Adipocyte (in vitro differentiated cells): Measurements from ENCODE around the gene LRIT2.
A peak's percentile ranks its signal among the peaks of the same experiment; 100 is the strongest.

Experiments used
- DNase-seq: peaks from one replicate; pipeline ENCODE4 v3.0.0-alpha.2; 2015; ENCODE audit warnings: low read depth
- H3K27me3 ChIP-seq: replicated peaks from 2 replicates; pipeline ENCODE4 v1.7.0; 2013; ENCODE audit warnings: mild to moderate bottlenecking, low read length, moderate library complexity; ENCODE audit not compliant: control insufficient read depth, insufficient read depth
- H3K36me3 ChIP-seq: 2 replicates; pipeline ENCODE4 v1.7.0; 2013; ENCODE audit warnings: low read length, mild to moderate bottlenecking, moderate library complexity; ENCODE audit not compliant: control insufficient read depth, insufficient read depth, severe bottlenecking
- H3K4me1 ChIP-seq: 2 replicates; pipeline ENCODE4 v1.7.0; 2013; ENCODE audit warnings: mild to moderate bottlenecking, low read length, moderate library complexity; ENCODE audit not compliant: control insufficient read depth, insufficient read depth
- H3K4me3 ChIP-seq: 2 replicates; pipeline ENCODE4 v1.7.0; 2013; ENCODE audit warnings: mild to moderate bottlenecking, low read length, moderate library complexity
- H3K9ac ChIP-seq: 2 replicates; pipeline ENCODE4 v1.7.0; 2013; ENCODE audit warnings: mild to moderate bottlenecking, low read length, moderate library complexity
- H3K9me3 ChIP-seq: 2 replicates; pipeline ENCODE4 v1.7.0; 2013; ENCODE audit warnings: mild to moderate bottlenecking, low read length, moderate library complexity; ENCODE audit not compliant: control insufficient read depth

Gene LRIT2

DNA sequence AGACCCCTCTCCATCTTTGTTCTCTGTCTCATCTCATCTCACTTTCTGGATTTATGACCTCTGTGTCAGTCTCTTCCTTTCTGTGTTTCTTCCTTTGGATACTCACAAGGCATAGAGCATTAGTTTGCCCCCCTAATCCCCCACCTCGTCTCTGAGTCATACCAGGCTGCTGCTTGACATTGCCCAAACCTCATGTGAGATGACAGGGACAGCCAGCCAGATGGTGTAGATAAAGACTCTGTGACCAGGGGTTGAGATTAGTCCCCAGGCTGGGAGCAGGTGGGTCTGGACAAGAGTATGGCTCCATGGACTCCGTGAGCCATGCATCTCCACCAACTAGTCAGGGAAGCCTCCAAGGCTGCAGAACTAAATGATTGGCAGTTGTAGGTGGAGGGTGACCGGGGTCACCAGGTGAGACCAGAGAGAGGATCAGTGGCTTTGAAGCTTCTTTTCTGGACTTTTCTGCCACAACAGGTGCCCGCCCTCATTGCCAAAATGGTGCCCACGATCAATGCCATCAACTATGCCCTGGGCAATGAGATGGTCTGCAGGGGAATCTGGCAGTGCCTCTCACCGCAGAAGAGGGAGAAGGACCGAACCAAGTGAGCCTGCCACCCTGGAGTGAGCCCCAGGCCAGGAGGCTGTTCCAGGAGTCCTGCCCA is 32.8 kb upstream of the LRIT2 start:
- Histone ChIP-seq H3K36me3 (no peaks in the 10 kb centered on the region), H3K4me3 (no peak overlapping the region), H3K9ac (no peak overlapping the region), H3K9me3 (no peaks in the 10 kb centered on the region), H3K4me1 (no peaks in the 10 kb centered on the region), H3K27me3 (peaks cover 49% of the 10 kb centered on the region)
- DNase-seq = no peak

DNA sequence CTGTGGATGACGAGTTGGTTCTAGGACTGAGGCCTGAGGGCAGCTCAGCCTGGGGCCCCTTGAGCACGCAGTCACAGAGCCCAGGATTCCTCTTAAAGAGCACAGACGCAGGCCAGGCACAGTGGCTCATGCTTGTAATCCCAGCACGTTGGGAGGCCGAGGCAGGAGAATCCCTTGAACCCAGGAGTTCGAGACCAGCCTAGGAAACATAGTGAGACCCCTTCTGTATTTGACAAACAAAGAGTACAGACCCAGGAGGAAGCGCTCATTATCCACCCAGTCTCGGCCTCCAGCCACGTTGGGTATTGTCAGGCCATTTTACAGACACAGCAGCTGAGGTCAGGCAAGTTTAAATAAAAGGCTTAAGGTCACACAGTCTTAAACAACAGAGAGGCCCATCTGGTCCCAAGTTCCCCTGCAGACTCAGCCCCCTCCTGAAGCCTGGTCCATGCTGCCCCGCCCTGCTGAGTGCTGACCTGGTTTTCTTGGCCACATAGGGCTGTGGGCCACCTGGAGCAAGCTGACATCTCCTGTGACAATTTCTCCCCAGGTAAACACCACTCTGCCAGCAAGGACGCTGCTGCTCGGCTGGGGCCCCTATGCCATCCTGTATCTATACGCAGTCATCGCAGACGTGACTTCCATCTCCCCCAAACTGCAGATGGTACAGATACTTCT is 32.1 kb upstream of the LRIT2 start:
- Histone ChIP-seq H3K9ac (no peak overlapping the region), H3K36me3 (no peaks in the 10 kb centered on the region), H3K27me3 (peaks cover 50% of the 10 kb centered on the region), H3K4me1 (no peaks in the 10 kb centered on the region), H3K4me3 (no peak overlapping the region), H3K9me3 (no peaks in the 10 kb centered on the region)
- DNase-seq = no peak

DNA sequence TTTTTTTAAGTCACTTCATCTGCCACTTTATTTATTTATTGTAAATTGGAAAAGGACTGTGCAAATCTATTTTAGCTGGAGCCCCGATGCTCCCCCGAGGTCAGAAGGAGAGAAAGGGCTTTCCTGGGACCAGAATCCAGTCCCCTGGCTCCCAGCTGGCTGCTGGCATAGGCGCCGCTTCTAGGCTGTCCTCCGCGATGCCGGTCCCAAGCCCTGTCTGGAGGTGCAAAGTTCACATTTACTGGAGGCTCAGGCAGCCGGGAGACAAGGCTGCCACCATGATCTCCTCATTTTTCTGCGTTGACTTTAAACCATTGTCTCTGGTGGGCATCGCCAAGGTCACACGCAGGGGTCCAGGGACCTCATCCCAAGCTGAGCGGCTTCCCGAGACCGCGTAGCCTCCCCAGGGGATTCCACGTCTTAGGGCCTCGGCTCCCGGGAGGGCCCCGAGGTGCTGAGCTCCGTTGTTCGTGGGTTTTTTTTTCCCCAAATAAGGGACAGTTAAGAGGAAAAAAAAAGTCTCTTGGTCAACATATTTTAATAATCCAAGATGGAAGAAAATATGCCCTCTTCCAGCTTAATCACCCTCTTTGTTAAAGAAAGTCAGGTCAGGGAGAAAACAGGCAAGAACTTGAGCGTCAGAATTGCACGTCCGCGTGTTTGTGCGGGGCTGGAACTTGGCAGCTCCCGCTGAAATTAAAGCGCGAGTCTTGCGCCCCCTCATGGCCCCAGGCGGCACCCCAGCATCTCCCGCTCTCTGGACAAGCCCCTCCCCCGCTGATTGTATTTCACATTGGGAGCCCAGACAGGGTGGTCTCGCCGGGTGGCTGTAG is 31.4 kb upstream of the LRIT2 start:
- H3K4me3 ChIP-seq = no peak overlapping the region
- no peak overlapping the region for H3K9ac ChIP-seq
- peaks cover 3% of the 10 kb centered on the region for H3K9me3 ChIP-seq
- DNase-seq = peak; percentile 41
- H3K36me3 ChIP-seq = no peaks in the 10 kb centered on the region
- H3K4me1 ChIP-seq = no peaks in the 10 kb centered on the region
- H3K27me3 ChIP-seq = peaks cover 48% of the 10 kb centered on the region

DNA sequence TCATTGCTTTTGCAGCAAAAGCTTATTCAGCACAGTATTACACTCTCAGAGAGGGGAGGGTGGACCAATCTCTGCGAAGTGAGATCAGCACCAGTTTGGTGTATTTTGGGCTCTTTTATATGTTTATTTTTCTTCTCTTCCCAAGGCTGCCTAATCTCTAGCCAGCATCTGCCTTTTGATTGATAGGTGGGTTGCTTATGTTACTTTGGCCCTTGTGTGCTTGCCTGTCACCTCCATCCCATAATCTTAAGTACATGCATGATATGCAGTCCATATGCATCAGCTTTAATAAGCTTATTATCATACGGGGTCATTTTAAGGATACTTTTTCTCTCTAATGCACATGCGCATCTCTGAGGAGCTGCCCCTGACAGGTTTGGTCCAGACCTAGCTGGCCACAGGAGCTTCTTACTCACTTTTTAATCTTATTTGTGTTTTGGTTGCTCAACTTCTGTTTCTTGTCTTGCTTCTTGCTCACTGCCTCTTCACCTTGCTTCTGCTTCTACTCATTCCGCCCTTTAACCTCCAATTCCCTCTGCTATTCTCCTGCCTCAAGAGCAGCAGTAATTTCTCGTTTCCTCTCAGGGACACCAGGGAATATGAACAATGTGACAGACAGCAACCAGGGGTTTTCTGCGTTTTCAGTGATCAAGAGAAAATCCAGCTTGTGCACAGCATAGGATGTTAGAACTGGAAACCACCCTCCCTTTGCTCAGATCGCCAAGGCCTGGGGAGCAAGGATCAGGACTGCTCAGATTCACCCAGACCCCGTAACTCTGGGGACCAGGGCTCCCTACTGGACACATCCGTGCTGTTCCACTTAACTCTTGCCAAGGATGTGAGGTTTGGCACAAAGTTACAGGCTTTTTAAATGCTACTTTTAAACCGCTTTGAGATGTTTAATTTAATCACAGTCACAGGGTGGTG is 29.5 kb upstream of the LRIT2 start:
- H3K36me3 ChIP-seq = no peaks in the 10 kb centered on the region
- no peak for DNase-seq
- H3K9ac ChIP-seq = no peak overlapping the region
- H3K4me1 ChIP-seq = no peaks in the 10 kb centered on the region
- H3K4me3 ChIP-seq = no peak overlapping the region
- peaks cover 9% of the 10 kb centered on the region for H3K9me3 ChIP-seq
- H3K27me3 ChIP-seq = peaks cover 46% of the 10 kb centered on the region

DNA sequence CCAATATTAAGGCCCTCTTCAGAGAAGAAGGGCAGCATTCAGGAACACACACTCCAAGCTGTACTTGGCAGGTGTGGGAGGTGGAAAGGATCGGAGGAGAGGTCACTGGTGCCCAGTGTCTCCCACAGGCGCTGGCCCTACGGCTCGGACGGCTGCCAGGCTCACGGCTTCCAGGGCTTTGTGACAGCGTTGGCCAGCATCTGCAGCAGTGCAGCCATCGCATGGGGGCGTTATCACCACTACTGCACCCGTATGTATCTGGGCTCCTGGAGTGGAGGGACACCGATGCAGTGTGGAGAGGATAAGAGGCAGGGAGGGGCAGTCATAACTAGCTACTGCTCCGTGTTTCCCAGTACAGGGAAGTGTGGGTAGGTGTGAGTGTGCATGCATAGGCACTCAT is 23.4 kb upstream of the LRIT2 start:
- Histone ChIP-seq H3K9me3 (peaks cover 14% of the 10 kb centered on the region), H3K4me1 (no peaks in the 10 kb centered on the region), H3K9ac (no peak overlapping the region), H3K36me3 (no peaks in the 10 kb centered on the region), H3K4me3 (no peak overlapping the region), H3K27me3 (peaks cover 71% of the 10 kb centered on the region)
- DNase-seq = no peak

DNA sequence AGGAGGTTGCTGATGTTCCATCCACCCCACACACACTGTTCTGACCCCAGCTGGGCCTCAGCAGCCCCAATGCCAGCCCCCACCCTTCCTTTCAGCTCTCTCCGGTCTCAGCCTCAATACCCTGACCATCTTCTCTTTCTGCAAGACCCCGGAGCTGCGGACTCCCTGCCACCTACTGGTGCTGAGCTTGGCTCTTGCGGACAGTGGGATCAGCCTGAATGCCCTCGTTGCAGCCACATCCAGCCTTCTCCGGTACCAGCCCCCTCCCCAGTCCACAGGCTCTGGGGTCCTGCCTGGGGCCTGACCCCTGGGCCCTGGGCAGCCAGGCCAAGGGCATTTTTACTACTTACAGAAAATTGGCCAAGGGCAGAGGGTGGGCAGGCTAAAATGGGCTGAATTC is 22.2 kb upstream of the LRIT2 start:
- Histone ChIP-seq H3K9me3 (peaks cover 14% of the 10 kb centered on the region), H3K4me3 (no peak overlapping the region), H3K27me3 (peaks cover 67% of the 10 kb centered on the region), H3K4me1 (no peaks in the 10 kb centered on the region), H3K36me3 (no peaks in the 10 kb centered on the region), H3K9ac (no peak overlapping the region)
- DNase-seq = no peak

DNA sequence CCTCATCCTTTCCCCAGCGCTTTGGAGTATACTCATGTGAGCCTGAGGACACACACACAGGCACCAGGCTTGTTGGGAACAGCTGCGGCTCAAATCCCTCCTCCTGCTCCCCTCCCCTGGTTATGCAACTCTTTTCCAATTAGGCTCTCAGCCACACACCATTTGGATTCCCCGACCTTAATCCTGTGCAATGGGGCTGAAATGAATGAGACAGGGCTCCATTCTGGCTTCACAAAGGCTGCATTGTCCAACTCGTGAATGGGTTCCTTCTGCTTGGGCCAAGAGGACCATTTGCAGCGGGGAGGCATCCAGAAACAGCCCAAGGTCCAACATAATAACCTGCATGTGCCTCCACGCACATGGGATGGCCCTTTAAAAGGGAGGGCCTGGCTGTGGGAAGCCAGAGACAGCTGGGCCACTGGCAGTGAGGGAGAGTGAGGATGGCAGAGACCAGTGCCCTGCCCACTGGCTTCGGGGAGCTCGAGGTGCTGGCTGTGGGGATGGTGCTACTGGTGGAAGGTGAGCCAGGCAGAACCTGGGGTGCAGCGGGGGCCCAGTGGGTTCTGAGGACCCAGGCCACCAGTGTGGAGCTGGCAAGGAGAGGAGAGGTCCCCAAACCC is 19.4 kb upstream of the LRIT2 start, which contains the start of gene RGR:
TSS of gene RGR (plus strand) at position 403 of the 620 bp plus-strand sequence. CDS start at position 441, 38 bp downstream.
- Histone ChIP-seq H3K9ac (no peak within 1 kb of the TSS), H3K36me3 (no peaks in the 10 kb centered on the region), H3K9me3 (peaks cover 6% of the 10 kb centered on the region), H3K4me3 (no peak within 1 kb of the TSS), H3K27me3 (peaks cover 56% of the 10 kb centered on the region), H3K4me1 (no peaks in the 10 kb centered on the region)
- DNase-seq = peak; percentile 19

DNA sequence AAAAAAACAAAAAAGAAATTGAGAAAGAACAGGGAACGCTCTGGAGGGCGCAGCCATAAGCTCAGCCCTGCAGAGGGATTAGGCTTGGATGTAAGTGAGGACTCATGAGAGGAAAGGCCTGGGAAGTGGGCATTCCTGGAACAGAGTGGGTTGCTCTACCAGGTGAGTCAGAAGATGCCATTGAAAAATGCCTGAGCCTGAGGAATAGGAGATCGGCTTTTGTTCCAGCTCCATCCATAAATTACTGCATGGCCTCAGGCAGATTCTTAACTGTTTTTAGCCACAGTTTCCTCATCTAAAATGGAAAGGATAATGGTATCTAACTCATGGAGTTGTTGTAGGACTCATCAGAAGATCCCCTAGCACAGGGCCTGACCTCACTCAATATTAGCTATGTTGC is 18.4 kb upstream of the LRIT2 start:
- H3K9me3 ChIP-seq = peaks cover 6% of the 10 kb centered on the region
- H3K36me3 ChIP-seq = no peaks in the 10 kb centered on the region
- DNase-seq = no peak
- no peak overlapping the region for H3K4me3 ChIP-seq
- H3K4me1 ChIP-seq = no peaks in the 10 kb centered on the region
- H3K27me3 ChIP-seq = peaks cover 62% of the 10 kb centered on the region
- no peak overlapping the region for H3K9ac ChIP-seq

DNA sequence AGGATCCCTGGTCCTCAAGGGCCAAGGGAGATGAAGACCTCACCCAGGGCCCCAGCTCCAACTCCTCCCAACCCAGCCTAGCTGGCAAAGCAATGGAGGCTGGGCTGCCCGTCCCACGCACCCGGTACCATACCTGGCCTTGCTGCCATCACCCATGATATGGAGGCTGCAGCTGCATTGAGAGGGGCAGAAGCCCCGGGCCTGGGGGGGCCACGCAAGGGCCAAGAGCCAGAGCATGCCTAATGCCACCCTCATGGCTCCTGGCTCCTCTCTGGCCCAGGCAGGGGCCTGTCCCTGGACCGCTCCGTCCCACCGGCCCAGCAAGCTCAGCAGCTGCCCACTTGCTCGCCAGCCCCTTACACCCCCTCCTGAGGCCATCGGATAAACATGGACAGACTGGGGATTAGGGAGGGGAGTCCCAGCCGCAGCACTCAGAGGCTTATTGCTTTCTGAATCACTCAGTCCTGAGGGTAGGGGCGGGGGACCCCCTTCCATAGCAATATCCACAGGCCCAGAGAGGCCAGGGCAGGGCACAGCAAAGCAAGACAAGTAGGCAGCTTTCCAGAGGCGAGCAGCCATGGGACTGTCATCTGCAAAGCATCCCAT is 15.9 kb upstream of the LRIT2 start, which contains the start of gene LRIT1:
TSS of gene LRIT1 (minus strand) at position 362 of the 606 bp plus-strand sequence. CDS start at position 255, 107 bp downstream.
- DNase-seq = no peak
- H3K9ac ChIP-seq = no peak within 1 kb of the TSS
- no peaks in the 10 kb centered on the region for H3K4me1 ChIP-seq
- no peak within 1 kb of the TSS for H3K4me3 ChIP-seq
- no peaks in the 10 kb centered on the region for H3K9me3 ChIP-seq
- no peaks in the 10 kb centered on the region for H3K36me3 ChIP-seq
- peaks cover 49% of the 10 kb centered on the region for H3K27me3 ChIP-seq

DNA sequence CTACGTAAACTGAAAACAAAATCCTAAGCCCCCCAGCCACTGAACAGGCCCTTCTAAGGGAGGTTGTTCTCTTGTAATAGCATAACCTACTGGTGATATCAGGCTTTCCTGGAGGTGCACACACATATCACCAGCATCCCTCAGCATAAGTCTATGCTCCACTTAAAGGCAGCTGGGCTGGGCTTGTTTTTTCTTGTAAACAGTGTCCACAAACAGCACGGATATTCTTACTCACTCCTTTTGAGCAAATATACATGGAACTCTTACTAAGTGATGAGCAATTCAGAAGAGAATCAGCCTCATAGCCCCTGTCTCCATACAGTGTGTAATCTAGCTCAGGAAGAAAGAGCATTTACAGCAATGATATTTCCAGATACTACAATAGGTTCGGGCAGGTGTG is 13.6 kb upstream of the LRIT2 start:
- Histone ChIP-seq H3K36me3 (no peaks in the 10 kb centered on the region), H3K9me3 (no peaks in the 10 kb centered on the region), H3K9ac (no peak overlapping the region), H3K4me1 (no peaks in the 10 kb centered on the region), H3K4me3 (no peak overlapping the region), H3K27me3 (peaks cover 33% of the 10 kb centered on the region)
- no peak for DNase-seq
